Tibial nerve (tissue), 4 donors: ENCODE results near the gene SERPING1. TPM values are rescaled to one million over a fixed set of nuclear protein-coding genes. Genes with fewer than 3 reads are reported as not detected.
A peak's percentile ranks its signal among the peaks of the same experiment; 100 is the strongest.

Experiments used
- DNase-seq, 2 donors: peaks; one replicate each; pipeline ENCODE4 v3.0.0-alpha.2; 2019; ENCODE audit warnings: low spot score in 2 of 2
- H3K27ac ChIP-seq, 4 donors: fragments of 200-600 bp; sonication (generic) in 3 of 4; one replicate each; pipeline ENCODE4 v1.5.1; 2017 to 2019; ENCODE audit warnings: mild to moderate bottlenecking in 1 of 4
- H3K27me3 ChIP-seq, 2 donors: fragments of 200-600 bp; sonication (generic) in 1 of 2; one replicate each; pipeline versions ENCODE4 v1.5.1 to v1.6.0; 2017 to 2019
- H3K36me3 ChIP-seq, 3 donors: fragments of 200-600 bp; sonication (generic); one replicate each; pipeline ENCODE4 v1.5.1; 2018 to 2019
- H3K4me1 ChIP-seq, 4 donors: fragments of 200-600 bp; sonication (generic) in 3 of 4; one replicate each; pipeline ENCODE4 v1.5.1; 2017 to 2019
- H3K4me3 ChIP-seq, 4 donors: fragments of 200-600 bp; sonication (generic) in 3 of 4; one replicate each; pipeline ENCODE4 v1.5.1; 2017 to 2019; ENCODE audit warnings: mild to moderate bottlenecking in 1 of 4, moderate library complexity in 1 of 4
- H3K9me3 ChIP-seq, 4 donors: fragments of 200-600 bp; sonication (generic) in 3 of 4; one replicate each; pipeline ENCODE4 v1.5.1; 2017 to 2019
- EP300 ChIP-seq, 2 donors: sonication (generic); formaldehyde crosslinking; IDR thresholded peaks; one replicate each; pipeline ENCODE4 v1.6.1; 2017; ENCODE audit warnings: antibody characterized with exemption in 2 of 2, mild to moderate bottlenecking in 1 of 2
- POLR2A ChIP-seq, 2 donors: fragments of 450-650 bp; IDR thresholded peaks; one replicate each; pipeline ENCODE4 v1.6.1; 2017; ENCODE audit warnings: antibody characterized with exemption in 2 of 2, mild to moderate bottlenecking in 2 of 2, moderate library complexity in 2 of 2
- WGBS, 2 donors: methylation state at CpG; one replicate each; pipeline ENCODE4 v1.1.5; 2018; 5-methylcytosine and 5-hydroxymethylcytosine counted together
- total RNA-seq, 4 donors: library from RNA; depleted of rRNA; stranded (reverse); fragments of >200 nt; gene quantifications; one replicate each; pipeline ENCODE4 v1.1.0, GENCODE V29; 2016
- TF ChIP-seq, protein P1 (sequence below), 5 experiments: fragments of 200-600 bp in 3 of 5; fragments of 450-650 bp in 2 of 5; sonication (generic) in 3 of 5; IDR thresholded peaks; one replicate each; pipeline ENCODE4 v1.5.1; 2016 to 2019; ENCODE audit warnings: antibody characterized with exemption in 5 of 5, mild to moderate bottlenecking in 3 of 5, moderate library complexity in 2 of 5

The SERPING1 gene
- total RNA-seq, 4 donors from 2014 or later: 508 to 826 (median 607) TPM

DNA sequence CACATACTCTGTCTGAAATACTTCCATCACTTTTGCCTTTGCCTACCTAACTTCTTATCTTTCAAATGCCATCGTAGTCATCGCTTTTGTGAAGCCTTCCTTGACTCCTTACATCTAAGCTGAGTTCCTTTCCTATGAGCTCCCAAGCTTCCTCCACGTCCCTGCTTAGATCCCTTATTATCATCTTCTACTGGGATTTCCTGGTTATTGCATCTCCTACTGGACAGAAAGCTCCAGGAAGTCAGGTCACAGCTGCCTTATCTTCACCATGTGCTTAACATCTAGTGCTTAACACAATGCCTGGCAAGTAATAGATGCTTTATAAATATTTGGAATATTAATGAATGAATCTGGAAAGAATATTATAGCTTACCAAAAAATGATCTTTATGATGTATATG, 46.3 kb downstream of the SERPING1 start:
- Histone ChIP-seq H3K36me3 (no peaks in the 10 kb centered on the region), H3K4me1 (peaks cover 0 to 74% (median 52%) of the 10 kb centered on the region in 4 donors), H3K4me3 (no peak overlapping the region), H3K9me3 (no peaks in the 10 kb centered on the region), H3K27ac (no peak overlapping the region), H3K27me3 (peaks cover 0 to 14% of the 10 kb centered on the region in 2 donors)
- TF ChIP-seq EP300 (IDR thresholded peaks at IDR 0.05): no peak
- TF ChIP-seq POLR2A (IDR thresholded peaks at IDR 0.05): no peak
- TF ChIP-seq, protein P1, sequence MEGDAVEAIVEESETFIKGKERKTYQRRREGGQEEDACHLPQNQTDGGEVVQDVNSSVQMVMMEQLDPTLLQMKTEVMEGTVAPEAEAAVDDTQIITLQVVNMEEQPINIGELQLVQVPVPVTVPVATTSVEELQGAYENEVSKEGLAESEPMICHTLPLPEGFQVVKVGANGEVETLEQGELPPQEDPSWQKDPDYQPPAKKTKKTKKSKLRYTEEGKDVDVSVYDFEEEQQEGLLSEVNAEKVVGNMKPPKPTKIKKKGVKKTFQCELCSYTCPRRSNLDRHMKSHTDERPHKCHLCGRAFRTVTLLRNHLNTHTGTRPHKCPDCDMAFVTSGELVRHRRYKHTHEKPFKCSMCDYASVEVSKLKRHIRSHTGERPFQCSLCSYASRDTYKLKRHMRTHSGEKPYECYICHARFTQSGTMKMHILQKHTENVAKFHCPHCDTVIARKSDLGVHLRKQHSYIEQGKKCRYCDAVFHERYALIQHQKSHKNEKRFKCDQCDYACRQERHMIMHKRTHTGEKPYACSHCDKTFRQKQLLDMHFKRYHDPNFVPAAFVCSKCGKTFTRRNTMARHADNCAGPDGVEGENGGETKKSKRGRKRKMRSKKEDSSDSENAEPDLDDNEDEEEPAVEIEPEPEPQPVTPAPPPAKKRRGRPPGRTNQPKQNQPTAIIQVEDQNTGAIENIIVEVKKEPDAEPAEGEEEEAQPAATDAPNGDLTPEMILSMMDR (IDR thresholded peaks at IDR 0.05): no peak
- 74 to 79% methylated on average over 3 of the region's 3 CpGs for WGBS, 2 donors
- no peak for DNase-seq

DNA sequence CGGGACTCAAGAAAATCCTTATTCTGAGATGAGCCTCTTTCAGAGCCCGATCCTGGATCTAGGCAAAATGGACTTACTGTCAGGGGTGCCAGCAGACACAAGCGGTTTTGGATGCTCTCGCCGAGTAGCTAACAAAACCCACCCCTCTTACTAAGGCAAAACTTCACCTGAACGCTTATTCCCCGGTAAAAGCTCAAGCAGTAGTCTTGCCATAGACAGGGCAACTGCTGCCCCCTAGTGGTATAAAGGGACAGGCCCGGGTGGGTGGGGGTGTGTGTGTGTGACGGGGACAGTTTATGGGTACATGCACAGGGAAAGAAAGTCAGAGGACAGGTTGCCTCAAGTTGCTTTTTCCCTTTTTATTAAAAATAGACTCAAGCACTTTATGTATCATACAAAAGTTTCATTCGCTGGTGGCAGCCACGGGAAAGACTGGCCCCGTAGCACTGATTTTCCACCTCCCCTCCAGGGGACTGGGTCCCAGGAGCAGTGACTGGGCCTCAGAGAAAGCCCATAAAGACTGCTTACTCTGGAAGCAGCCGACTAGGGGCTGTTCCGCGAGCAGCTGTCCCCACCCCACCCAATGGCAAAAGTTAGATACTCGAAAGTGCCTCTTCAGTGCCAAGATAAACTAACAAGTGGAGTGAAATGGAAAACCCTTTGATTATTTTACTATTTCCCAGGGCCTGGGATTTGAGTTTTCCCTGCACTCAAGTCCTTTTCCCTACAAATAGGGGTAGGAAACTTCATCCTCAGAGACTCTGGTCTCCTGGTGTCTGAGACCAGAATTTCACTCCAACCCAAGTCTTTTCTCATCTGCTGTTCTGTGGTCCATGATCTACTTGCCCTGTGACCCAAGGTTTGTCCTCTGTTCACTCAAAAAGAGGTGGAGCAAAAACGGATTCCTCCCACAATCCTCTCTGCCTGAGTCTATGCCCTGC, 47.5 kb downstream of the SERPING1 start:
- H3K4me1 ChIP-seq: peaks cover 0 to 74% (median 52%) of the 10 kb centered on the region in 4 donors
- no peaks in the 10 kb centered on the region for H3K36me3 ChIP-seq
- H3K27me3 ChIP-seq: peaks cover 0 to 21% of the 10 kb centered on the region in 2 donors
- DNase-seq: peak; percentile 81 to 93
- 9 to 10% methylated on average over 17 of the region's 17 CpGs for whole genome bisulfite sequencing, 2 donors
- no peak overlapping the region for H3K4me3 ChIP-seq
- H3K9me3 ChIP-seq: no peaks in the 10 kb centered on the region
- H3K27ac ChIP-seq: peak overlapping the region in 3 of 4 donors; percentile 29 to 82 (median 73)
- peak in 1 of 2 donors; percentile 18 for TF ChIP-seq EP300 (IDR thresholded peaks at IDR 0.05)
- TF ChIP-seq, protein P1 (IDR thresholded peaks at IDR 0.05): peak; percentile 76 to 95 (median 92)
- TF ChIP-seq POLR2A (IDR thresholded peaks at IDR 0.05): no peak

DNA sequence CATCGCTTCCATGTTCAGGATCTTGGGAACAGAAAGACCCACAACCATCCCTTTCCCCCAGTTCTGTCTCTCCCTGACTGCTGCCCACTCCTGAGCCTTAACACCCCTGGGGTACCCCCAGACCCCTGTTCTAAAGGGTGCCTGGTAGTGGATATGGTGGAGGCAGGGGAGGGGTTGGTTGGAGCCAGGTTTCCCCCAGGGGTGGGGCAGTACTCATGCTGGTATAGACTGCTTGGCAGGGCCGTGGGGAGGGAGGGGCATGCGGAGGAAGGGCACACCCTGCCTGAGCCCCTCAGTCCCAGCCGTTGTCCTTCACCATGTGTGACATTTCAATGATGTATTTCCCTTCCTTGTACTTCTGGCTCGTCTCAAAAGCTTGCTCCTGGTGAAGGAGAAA, 48.2 kb downstream of the SERPING1 start:
- Histone ChIP-seq H3K4me1 (peaks cover 0 to 73% (median 48%) of the 10 kb centered on the region in 4 donors), H3K36me3 (no peaks in the 10 kb centered on the region), H3K27ac (peak overlapping the region in 3 of 4 donors; percentile 29 to 82 (median 73)), H3K27me3 (peaks cover 0 to 24% of the 10 kb centered on the region in 2 donors), H3K4me3 (no peak overlapping the region), H3K9me3 (no peaks in the 10 kb centered on the region)
- WGBS, 2 donors: 13 to 16% methylated on average over 5 of the region's 5 CpGs
- no peak for DNase-seq
- TF ChIP-seq, protein P1 (IDR thresholded peaks at IDR 0.05): no peak
- no peak for TF ChIP-seq EP300 (IDR thresholded peaks at IDR 0.05)
- TF ChIP-seq POLR2A (IDR thresholded peaks at IDR 0.05): no peak

DNA sequence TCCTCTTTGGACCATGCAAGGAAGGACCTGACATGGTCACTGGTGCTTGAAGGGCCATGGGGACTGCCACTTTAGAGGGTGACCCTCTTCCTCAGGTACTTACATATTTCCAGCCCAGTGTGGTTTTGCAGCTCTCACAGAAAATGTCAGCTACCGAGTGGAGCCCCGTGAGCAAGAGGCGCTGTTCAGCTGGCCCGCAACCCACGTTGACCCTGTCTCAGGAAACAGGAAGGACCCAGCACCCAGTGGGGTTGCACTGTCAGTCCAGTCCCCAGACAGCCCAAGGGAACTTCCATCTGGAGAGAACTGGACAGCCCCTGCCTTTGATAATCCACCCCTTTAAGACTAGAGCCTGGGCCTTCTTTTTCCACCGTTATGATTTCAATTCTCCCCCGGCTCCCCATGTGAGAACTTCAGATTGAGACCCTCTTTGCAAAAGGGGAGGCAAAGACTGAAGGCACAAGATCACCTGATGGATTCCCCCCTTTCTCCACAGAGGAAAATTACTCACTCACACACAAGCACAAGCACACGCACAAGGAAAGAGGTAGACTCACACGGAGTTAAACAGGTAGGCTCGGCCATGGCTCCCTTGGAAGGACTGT, 48.8 kb downstream of the SERPING1 start:
- H3K4me1 ChIP-seq: peaks cover 0 to 67% (median 45%) of the 10 kb centered on the region in 4 donors
- H3K9me3 ChIP-seq: no peaks in the 10 kb centered on the region
- peak overlapping the region in 3 of 4 donors; percentile 29 to 82 (median 73) for H3K27ac ChIP-seq
- peaks cover 0 to 24% of the 10 kb centered on the region in 2 donors for H3K27me3 ChIP-seq
- TF ChIP-seq POLR2A (IDR thresholded peaks at IDR 0.05): no peak
- TF ChIP-seq EP300 (IDR thresholded peaks at IDR 0.05): no peak
- TF ChIP-seq, protein P1 (IDR thresholded peaks at IDR 0.05): no peak
- H3K4me3 ChIP-seq: no peak overlapping the region
- no peaks in the 10 kb centered on the region for H3K36me3 ChIP-seq
- DNase-seq: no peak
- WGBS, 2 donors: 28 to 34% methylated on average over 8 to 10 of the region's 10 CpGs
